PC-3 (cell line): ENCODE results near the gene UBR4.

Experiments
- CTCF ChIP-seq: fragments of 300-600 bp; sonication (generic); conservative IDR thresholded peaks from 2 replicates; pipeline ENCODE4 v1.5.1; 2017; ENCODE audit warnings: antibody characterized with exemption, low read depth, mild to moderate bottlenecking, low read length
- EZH2phosphoT487 ChIP-seq: fragments of 300-600 bp; sonication (generic); IDR thresholded peaks from 2 replicates; pipeline ENCODE4 v1.6.1; 2018; ENCODE audit warnings: mild to moderate bottlenecking, antibody characterized with exemption, low read length, borderline replicate concordance

- TF ChIP-seq CTCF (no peak), EZH2phosphoT487 (no peak)
Measured at GRCh38 chr1:19138958-19139581, 71.0 kb downstream of the UBR4 start.
